Measurements from ENCODE around the gene PER2. TPM values are rescaled to one million over a fixed set of nuclear protein-coding genes. Genes with fewer than 3 reads are reported as not detected.

PER2 gene
- total and polyA plus RNA-seq, 2 of the 13 experiments (the other 11 are each of a cell fraction or from before 2014, with no cell fraction given): 5.1 to 9.4 TPM

GRCh38 chr2:238285653-238286082 lies 2.7 kb downstream of the PER2 start (continued):
- TF ChIP-seq HMGXB3 (CRISPR knock-in tag; IDR thresholded peaks at IDR 0.05; ENCODE audit: borderline replicate concordance) (no peak), CREM (IDR thresholded peaks at IDR 0.05) (peak; percentile 53; the same call in 1 of the 2 replicates), CREM (CRISPR knock-in tag; IDR thresholded peaks at IDR 0.05) (no peak), ZFP36 (IDR thresholded peaks at IDR 0.05; ENCODE audit: borderline replicate concordance, low read depth, low read length, partially characterized antibody) (no peak), SNAPC2 (CRISPR knock-in tag; IDR thresholded peaks at IDR 0.05) (peak; percentile 70; the same call in 1 of the 2 replicates), E2F5 (CRISPR knock-in tag; conservative IDR thresholded peaks at IDR 0.05) (no peak), E2F1 (CRISPR knock-in tag; IDR thresholded peaks at IDR 0.05) (no peak), SRSF1 (optimal IDR thresholded peaks at IDR 0.05; ENCODE audit: low read depth, low read length) (no peak), CENPT (CRISPR knock-in tag; IDR thresholded peaks at IDR 0.05; ENCODE audit: low read depth) (no peak), MYNN (CRISPR knock-in tag; IDR thresholded peaks at IDR 0.05; ENCODE audit: low read depth) (no peak), ZNF772 (CRISPR knock-in tag; IDR thresholded peaks at IDR 0.05) (peak; percentile 44; the same call in 1 of the 2 replicates), ARID3A (IDR thresholded peaks at IDR 0.05; ENCODE audit: low read depth, low read length) (peak; percentile 30; the same call in 1 of the 2 replicates), ZNF18 (CRISPR knock-in tag; IDR thresholded peaks at IDR 0.05; ENCODE audit: insufficient replicate concordance) (no peak), CHD4 (IDR thresholded peaks at IDR 0.05; ENCODE audit: borderline replicate concordance, low read length) (peak; percentile 70), ZNF180 (CRISPR knock-in tag; IDR thresholded peaks at IDR 0.05; ENCODE audit: borderline replicate concordance, low read depth) (no peak), NFATC3 (CRISPR knock-in tag; IDR thresholded peaks at IDR 0.05) (peak; percentile 55; the same call in 1 of the 2 replicates), FOXM1 (CRISPR knock-in tag; IDR thresholded peaks at IDR 0.05) (no peak), ZNF567 (CRISPR knock-in tag; IDR thresholded peaks at IDR 0.05; ENCODE audit: borderline replicate concordance) (no peak)
